ENCODE data around the gene FKBP1B. TPM values are rescaled to one million over a fixed set of nuclear protein-coding genes. Genes with fewer than 3 reads are reported as not detected.

Gene FKBP1B
- total RNA-seq, 1 experiment from 2014 or later, result 58.6 TPM

DNA sequence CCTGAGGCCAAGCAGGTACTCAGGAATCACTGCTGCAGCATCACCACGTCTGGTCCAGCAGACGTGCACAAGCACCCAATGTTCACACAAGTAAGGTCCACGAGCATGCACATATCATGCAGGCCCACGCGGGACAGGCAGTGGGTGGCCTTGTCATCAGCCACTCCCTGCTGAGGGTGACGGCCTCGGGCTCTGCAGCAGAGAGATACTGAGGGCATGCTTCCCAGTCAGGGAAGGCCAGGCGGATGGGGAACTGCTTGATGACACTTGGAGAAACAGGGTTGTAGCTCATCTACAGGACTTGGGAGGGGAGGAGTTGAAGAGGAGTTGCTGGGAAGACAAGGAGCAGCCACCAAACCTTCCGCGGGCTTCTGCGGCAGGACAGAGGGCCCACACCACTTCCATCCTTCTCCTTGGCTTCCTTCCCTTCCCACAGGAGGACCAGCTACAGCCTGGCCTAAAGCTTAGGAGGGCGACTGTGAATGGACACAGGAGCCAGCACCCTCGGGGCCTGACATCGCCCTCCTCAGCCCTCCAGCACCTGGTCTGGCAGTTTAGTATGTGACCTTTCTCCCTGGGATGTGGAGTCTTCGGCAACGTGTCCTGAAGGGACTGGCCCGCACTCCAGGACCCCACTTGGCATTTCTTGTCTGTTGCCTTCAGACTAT is 24.4 kb upstream of the FKBP1B start (continued):
- TF ChIP-seq ARID4B (CRISPR knock-in tag; IDR thresholded peaks at IDR 0.05; ENCODE audit: borderline replicate concordance) (no peak), RORB (CRISPR knock-in tag; IDR thresholded peaks at IDR 0.05) (no peak), GTF2I (CRISPR knock-in tag; conservative IDR thresholded peaks at IDR 0.05) (no peak), ERG (CRISPR knock-in tag; IDR thresholded peaks at IDR 0.05) (no peak), NR2C2 (CRISPR knock-in tag; IDR thresholded peaks at IDR 0.05) (no peak), ELF4 (CRISPR knock-in tag; IDR thresholded peaks at IDR 0.05; ENCODE audit: low read depth) (no peak)

- Mint-ChIP-seq H3K27ac (peak overlapping the region; percentile 96), H3K4me3 (peak overlapping the region; percentile 47), H3K36me3 (peaks cover 43% of the 10 kb centered on the region), H3K4me1 (peaks cover 54% of the 10 kb centered on the region), H3K27me3 (ENCODE audit: low read depth) (no peaks in the 10 kb centered on the region), H3K9me3 (no peaks in the 10 kb centered on the region)
- ChIA-PET POLR2A (interaction anchor here (1.0 to 1.7 kb wide), 4 partner anchors 21 to 99 kb away, joined by 3 to 8 read pairs (median 6); partner anchors contain the start of genes ATAD2B, FKBP1B and WDCP), CTCF (interaction anchor here (1.0 to 4.2 kb wide), 10 partner anchors 10 to 752 kb away, joined by 3 to 19 read pairs (median 7); partner anchors contain the start of genes ATAD2B, SF3B6, TP53I3 and WDCP)
- DNase-seq (ENCODE audit: low spot score) (no peak), ATAC-seq (peak; percentile 59)
- TF ChIP-seq USF2 (CRISPR knock-in tag; IDR thresholded peaks at IDR 0.05), result peak; percentile 55
- TF ChIP-seq MYBL2 (CRISPR knock-in tag; IDR thresholded peaks at IDR 0.05), result no peak
- TF ChIP-seq ZNF219 (CRISPR knock-in tag; IDR thresholded peaks at IDR 0.05; ENCODE audit: borderline replicate concordance), result no peak
Observed at GRCh38 chr2:24026233-24026632, 23.3 kb upstream of the FKBP1B start.

- Mint-ChIP-seq H3K27ac (no peak overlapping the region), H3K36me3 (peaks cover 31% of the 10 kb centered on the region), H3K27me3 (ENCODE audit: low read depth) (no peaks in the 10 kb centered on the region), H3K4me1 (no peaks in the 10 kb centered on the region), H3K9me3 (no peaks in the 10 kb centered on the region), H3K4me3 (no peak overlapping the region)
- ChIA-PET POLR2A (no interaction called here), CTCF (no interaction called here)
- TF ChIP-seq FOXJ3 (CRISPR knock-in tag; IDR thresholded peaks at IDR 0.05; ENCODE audit: borderline replicate concordance) (no peak), SP1 (CRISPR knock-in tag; conservative IDR thresholded peaks at IDR 0.05) (no peak), JUN (CRISPR knock-in tag; IDR thresholded peaks at IDR 0.05) (no peak), JAZF1 (CRISPR knock-in tag; IDR thresholded peaks at IDR 0.05) (no peak), KAT7 (CRISPR knock-in tag; IDR thresholded peaks at IDR 0.05; ENCODE audit: borderline replicate concordance) (no peak), HMGA2 (CRISPR knock-in tag; IDR thresholded peaks at IDR 0.05) (no peak)
- TF ChIP-seq, protein P1, sequence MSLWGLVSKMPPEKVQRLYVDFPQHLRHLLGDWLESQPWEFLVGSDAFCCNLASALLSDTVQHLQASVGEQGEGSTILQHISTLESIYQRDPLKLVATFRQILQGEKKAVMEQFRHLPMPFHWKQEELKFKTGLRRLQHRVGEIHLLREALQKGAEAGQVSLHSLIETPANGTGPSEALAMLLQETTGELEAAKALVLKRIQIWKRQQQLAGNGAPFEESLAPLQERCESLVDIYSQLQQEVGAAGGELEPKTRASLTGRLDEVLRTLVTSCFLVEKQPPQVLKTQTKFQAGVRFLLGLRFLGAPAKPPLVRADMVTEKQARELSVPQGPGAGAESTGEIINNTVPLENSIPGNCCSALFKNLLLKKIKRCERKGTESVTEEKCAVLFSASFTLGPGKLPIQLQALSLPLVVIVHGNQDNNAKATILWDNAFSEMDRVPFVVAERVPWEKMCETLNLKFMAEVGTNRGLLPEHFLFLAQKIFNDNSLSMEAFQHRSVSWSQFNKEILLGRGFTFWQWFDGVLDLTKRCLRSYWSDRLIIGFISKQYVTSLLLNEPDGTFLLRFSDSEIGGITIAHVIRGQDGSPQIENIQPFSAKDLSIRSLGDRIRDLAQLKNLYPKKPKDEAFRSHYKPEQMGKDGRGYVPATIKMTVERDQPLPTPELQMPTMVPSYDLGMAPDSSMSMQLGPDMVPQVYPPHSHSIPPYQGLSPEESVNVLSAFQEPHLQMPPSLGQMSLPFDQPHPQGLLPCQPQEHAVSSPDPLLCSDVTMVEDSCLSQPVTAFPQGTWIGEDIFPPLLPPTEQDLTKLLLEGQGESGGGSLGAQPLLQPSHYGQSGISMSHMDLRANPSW (CRISPR knock-in tag; conservative IDR thresholded peaks at IDR 0.05; ENCODE audit: low read depth), result no peak
- ATAC-seq (no peak), DNase-seq (ENCODE audit: low spot score) (no peak)
Observed at GRCh38 chr2:24038786-24039499, 10.6 kb upstream of the FKBP1B start.
